Neuronal stem cell (in vitro differentiated cells): Measurements from ENCODE around the gene DRD3.
A peak's percentile ranks its signal among the peaks of the same experiment; 100 is the strongest.

Experiments
- DNase-seq: peaks from one replicate; pipeline ENCODE4 v3.0.0-alpha.2; 2013; ENCODE audit warnings: low spot score
- H2AFZ ChIP-seq: one replicate; pipeline ENCODE4 v1.6.1; 2013; ENCODE audit warnings: mild to moderate bottlenecking, low read length, inconsistent platforms
- H2AK5ac ChIP-seq: 2 replicates; pipeline ENCODE4 v1.6.1; 2013; ENCODE audit warnings: low read depth, mild to moderate bottlenecking, inconsistent platforms, low read length, moderate library complexity, mixed read lengths
- H2BK120ac ChIP-seq: 2 replicates; pipeline ENCODE4 v1.6.1; 2013; ENCODE audit warnings: low read depth, mild to moderate bottlenecking, inconsistent platforms, low read length, moderate library complexity, mixed read lengths
- H2BK12ac ChIP-seq: one replicate; pipeline ENCODE4 v1.6.1; 2013; ENCODE audit warnings: low read length, inconsistent platforms
- H2BK15ac ChIP-seq: 2 replicates; pipeline ENCODE4 v1.6.1; 2013; ENCODE audit warnings: mild to moderate bottlenecking, low read length, inconsistent platforms, mixed read lengths
- H2BK5ac ChIP-seq: one replicate; pipeline ENCODE4 v1.6.1; 2013; ENCODE audit warnings: inconsistent platforms, mild to moderate bottlenecking, low read length, moderate library complexity
- H3K14ac ChIP-seq: one replicate; pipeline ENCODE4 v1.6.1; 2013; ENCODE audit warnings: low read length, inconsistent platforms
- H3K18ac ChIP-seq: 2 replicates; pipeline ENCODE4 v1.6.1; 2013; ENCODE audit warnings: low read length, inconsistent platforms
- H3K23ac ChIP-seq: 2 replicates; pipeline ENCODE4 v1.6.1; 2013; ENCODE audit warnings: low read depth, mild to moderate bottlenecking, mixed read lengths, low read length, inconsistent platforms; ENCODE audit not compliant: poor library complexity
- H3K27ac ChIP-seq: replicated peaks from 3 replicates; pipeline ENCODE4 v1.5.1; 2013; ENCODE audit warnings: low read length, inconsistent platforms
- H3K27me3 ChIP-seq, 3 experiments: 2 replicates each; pipeline ENCODE4 v1.6.1; 2013; ENCODE audit warnings: low read length in 3 of 3, mild to moderate bottlenecking in 2 of 3, inconsistent platforms in 1 of 3, low read depth in 1 of 3, mixed read lengths in 1 of 3, moderate library complexity in 1 of 3; ENCODE audit not compliant: control insufficient read depth in 3 of 3, insufficient read depth in 3 of 3
- H3K36me3 ChIP-seq, 2 donors: replicated peaks in 1 of 2; 2 replicates each; pipeline ENCODE4 v1.6.1; 2013; ENCODE audit warnings: low read length in 2 of 2; ENCODE audit not compliant: control insufficient read depth in 2 of 2, insufficient read depth in 2 of 2
- H3K4ac ChIP-seq: 2 replicates; pipeline ENCODE4 v1.6.1; 2013; ENCODE audit warnings: inconsistent platforms, mild to moderate bottlenecking, low read length, moderate library complexity
- H3K4me1 ChIP-seq, 2 donors: 1 replicate in 1 of 2; 2 replicates in 1 of 2; pipeline ENCODE4 v1.6.1; 2013; ENCODE audit warnings: low read length in 2 of 2, low read depth in 1 of 2; ENCODE audit not compliant: control insufficient read depth in 2 of 2, insufficient read depth in 1 of 2
- H3K4me2 ChIP-seq: one replicate; pipeline ENCODE4 v1.6.1; 2013; ENCODE audit warnings: mild to moderate bottlenecking, low read length, inconsistent platforms; ENCODE audit not compliant: insufficient read depth, poor library complexity, severe bottlenecking
- H3K4me3 ChIP-seq, 2 donors: 2 replicates each; pipeline ENCODE4 v1.5.1; 2013; ENCODE audit warnings: low read length in 2 of 2, mild to moderate bottlenecking in 2 of 2, inconsistent platforms in 1 of 2, moderate library complexity in 1 of 2
- H3K79me1 ChIP-seq: one replicate; pipeline ENCODE4 v1.6.1; 2013; ENCODE audit warnings: low read depth, mild to moderate bottlenecking, inconsistent platforms, low read length, moderate library complexity
- H3K9ac ChIP-seq: one replicate; pipeline ENCODE4 v1.6.1; 2013; ENCODE audit warnings: mild to moderate bottlenecking, low read depth, low read length, inconsistent platforms; ENCODE audit not compliant: poor library complexity
- H3K9me3 ChIP-seq, 2 donors: replicated peaks in 1 of 2; 2 replicates each; pipeline versions ENCODE3 to v1.6.1; 2013; ENCODE audit warnings: low read length in 2 of 2, mild to moderate bottlenecking in 2 of 2, inconsistent platforms in 1 of 2, low read depth in 1 of 2, mixed read lengths in 1 of 2, moderate library complexity in 1 of 2; ENCODE audit not compliant: control insufficient read depth in 2 of 2, insufficient read depth in 1 of 2
- H4K8ac ChIP-seq: one replicate; pipeline ENCODE4 v1.6.1; 2013; ENCODE audit warnings: low read depth, mild to moderate bottlenecking, inconsistent platforms, low read length, moderate library complexity
- H4K91ac ChIP-seq: one replicate; pipeline ENCODE4 v1.6.1; 2013; ENCODE audit warnings: low read length, low read depth, mild to moderate bottlenecking, inconsistent platforms; ENCODE audit not compliant: poor library complexity
- WGBS, 2 donors: extraction: QIAGEN DNeasy Blood & Tissue Kit; methylation state at CpG; one replicate each; pipeline ENCODE4 v1.1.7; 2013; ENCODE audit warnings: missing lambda C conversion rate in 2 of 2, mixed read lengths in 1 of 2; ENCODE audit not compliant: insufficient read length in 2 of 2, insufficient replicate concordance in 1 of 2; ENCODE audit errors: extremely low coverage in 2 of 2; 5-methylcytosine and 5-hydroxymethylcytosine counted together

Gene DRD3

GRCh38 chr3:114213627-114214541 is 35.0 kb upstream of the DRD3 start:
- peak overlapping the region in 1 of 2 donors; percentile 34 for H3K4me3 ChIP-seq
- H3K4me2 ChIP-seq, result peak overlapping the region; percentile 32
- no peak for DNase-seq

GRCh38 chr3:114213292-114213626 is 34.4 kb upstream of the DRD3 start:
- no peak overlapping the region for H2AK5ac ChIP-seq
- no peak overlapping the region for H3K23ac ChIP-seq
- H3K14ac ChIP-seq, result no peak overlapping the region
- no peak overlapping the region for H2BK120ac ChIP-seq
- H2BK5ac ChIP-seq, result no peak overlapping the region
- peaks cover 12 to 15% of the 10 kb centered on the region in 2 donors for H3K4me1 ChIP-seq
- H2BK15ac ChIP-seq, result no peak overlapping the region
- H4K8ac ChIP-seq, result no peak overlapping the region
- no peak overlapping the region for H3K9ac ChIP-seq
- H3K9me3 ChIP-seq, result no peaks in the 10 kb centered on the region
- WGBS, 2 donors, result no CpG with 5 or more reads among the region's 4 CpGs
- no peak overlapping the region for H3K4me2 ChIP-seq
- no peaks in the 10 kb centered on the region for H3K79me1 ChIP-seq
- no peak overlapping the region for H3K4ac ChIP-seq
- H3K27me3 ChIP-seq, result peaks cover 0 to 4% (median 0%) of the 10 kb centered on the region in 3 experiments
- no peak for DNase-seq
- H3K27ac ChIP-seq, result no peak overlapping the region
- H2BK12ac ChIP-seq, result no peak overlapping the region
- no peak overlapping the region for H4K91ac ChIP-seq
- H3K18ac ChIP-seq, result no peak overlapping the region
- H3K36me3 ChIP-seq, result no peaks in the 10 kb centered on the region
- no peak overlapping the region for H3K4me3 ChIP-seq
- peak overlapping the region; percentile 80 for H2AFZ ChIP-seq

More at GRCh38 chr3:114213627-114214541, 35.0 kb upstream of the DRD3 start:
- Histone ChIP-seq H3K4ac (no peak overlapping the region), H2BK12ac (no peak overlapping the region), H3K9me3 (no peaks in the 10 kb centered on the region), H3K18ac (peak overlapping the region; percentile 20), H3K9ac (no peak overlapping the region), H2AFZ (peak overlapping the region; percentile 80), H2BK15ac (no peak overlapping the region), H2BK5ac (no peak overlapping the region), H3K4me1 (peaks cover 13 to 15% of the 10 kb centered on the region in 2 donors), H3K27me3 (no peaks in the 10 kb centered on the region), H4K8ac (no peak overlapping the region), H3K23ac (no peak overlapping the region), H2AK5ac (no peak overlapping the region), H3K27ac (no peak overlapping the region), H3K14ac (no peak overlapping the region), H4K91ac (no peak overlapping the region), H2BK120ac (no peak overlapping the region), H3K79me1 (no peaks in the 10 kb centered on the region), H3K36me3 (no peaks in the 10 kb centered on the region)
- no CpG with 5 or more reads among the region's 19 CpGs for WGBS, 2 donors

- DNase-seq, result no peak
- Histone ChIP-seq H3K9ac (no peak overlapping the region), H3K14ac (no peak overlapping the region), H3K4me2 (no peak overlapping the region), H3K9me3 (no peaks in the 10 kb centered on the region), H3K79me1 (no peaks in the 10 kb centered on the region), H4K8ac (no peak overlapping the region), H2AFZ (no peak overlapping the region), H3K4me1 (peaks cover 12 to 15% of the 10 kb centered on the region in 2 donors), H3K4ac (no peak overlapping the region), H2BK12ac (no peak overlapping the region), H2BK5ac (no peak overlapping the region), H3K27ac (no peak overlapping the region), H3K27me3 (peaks cover 0 to 4% (median 0%) of the 10 kb centered on the region in 3 experiments), H2AK5ac (no peak overlapping the region), H3K4me3 (no peak overlapping the region), H4K91ac (no peak overlapping the region), H3K23ac (no peak overlapping the region), H3K18ac (no peak overlapping the region), H2BK120ac (no peak overlapping the region), H2BK15ac (no peak overlapping the region), H3K36me3 (no peaks in the 10 kb centered on the region)
- WGBS, 2 donors, result no CpG with 5 or more reads among the region's 4 CpGs
Observed at GRCh38 chr3:114212646-114213045, 33.8 kb upstream of the DRD3 start.

DNA sequence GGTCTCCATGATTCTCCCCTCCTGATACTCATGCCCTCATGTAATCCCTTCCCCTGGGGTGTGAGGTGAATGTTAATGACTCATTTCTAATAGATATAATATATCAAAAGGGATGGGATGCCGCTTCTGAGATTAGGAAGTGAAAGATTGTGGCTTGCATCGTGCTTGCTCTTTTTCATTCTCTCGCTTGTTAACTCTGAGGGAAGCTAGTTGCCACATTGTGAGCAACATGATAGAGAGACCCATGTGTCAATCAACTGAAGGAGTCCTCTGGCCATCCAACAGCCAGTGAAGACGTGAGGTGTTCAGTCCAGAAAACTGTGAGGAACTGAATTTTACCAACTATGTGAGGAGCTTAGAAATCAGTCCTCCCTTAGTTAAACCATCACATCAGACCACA is 28.9 kb upstream of the DRD3 start:
- Histone ChIP-seq H2BK5ac (no peak overlapping the region), H3K27ac (no peak overlapping the region), H2AFZ (no peak overlapping the region), H2BK12ac (no peak overlapping the region), H3K27me3 (peaks cover 0 to 10% (median 0%) of the 10 kb centered on the region in 3 experiments), H3K18ac (no peak overlapping the region), H2BK15ac (no peak overlapping the region), H3K4me1 (no peaks in the 10 kb centered on the region), H3K4me3 (no peak overlapping the region), H3K4ac (no peak overlapping the region), H2AK5ac (no peak overlapping the region), H4K91ac (no peak overlapping the region), H4K8ac (no peak overlapping the region), H3K23ac (no peak overlapping the region), H3K4me2 (no peak overlapping the region), H2BK120ac (no peak overlapping the region), H3K9ac (no peak overlapping the region), H3K9me3 (no peaks in the 10 kb centered on the region), H3K14ac (no peak overlapping the region), H3K36me3 (no peaks in the 10 kb centered on the region), H3K79me1 (no peaks in the 10 kb centered on the region)
- DNase-seq, result no peak
- WGBS, 2 donors, result no CpG with 5 or more reads among the region's 4 CpGs
